NB4 (cell line): Measurements from ENCODE around the gene ENOX1.

Source experiments
- MYC ChIP-seq: IDR thresholded peaks from 2 replicates; pipeline ENCODE4 v1.6.1; 2011; ENCODE audit warnings: low read depth, low read length
- POLR2A ChIP-seq: IDR thresholded peaks from 2 replicates; pipeline ENCODE4 v1.6.1; 2011; ENCODE audit warnings: mild to moderate bottlenecking; ENCODE audit not compliant: insufficient read length; ENCODE audit errors: extremely low read depth
- TF ChIP-seq, protein P1 (sequence below): IDR thresholded peaks from one replicate; pipeline ENCODE4 v1.5.1; 2012; ENCODE audit warnings: low read depth, low read length

DNA sequence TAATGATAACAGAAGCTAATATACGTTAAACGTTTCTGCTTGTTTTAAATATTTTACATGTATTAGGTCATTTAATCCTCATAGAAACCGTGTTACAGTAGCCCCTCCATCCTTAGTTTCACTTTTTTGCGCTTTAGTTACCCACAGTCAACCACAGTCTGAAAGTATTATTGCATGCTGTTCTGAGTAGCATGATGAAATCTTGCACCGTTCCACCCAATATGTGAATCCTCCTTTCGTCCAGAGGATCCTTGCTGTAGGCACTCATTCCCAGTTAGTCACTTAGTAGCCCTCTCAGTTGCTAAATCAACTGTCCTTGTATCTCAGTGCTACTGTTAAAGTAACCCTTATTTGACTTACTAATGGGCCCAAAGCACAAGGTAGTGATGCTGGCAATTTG lies 257.8 kb downstream of the ENOX1 start:
- TF ChIP-seq, protein P1, sequence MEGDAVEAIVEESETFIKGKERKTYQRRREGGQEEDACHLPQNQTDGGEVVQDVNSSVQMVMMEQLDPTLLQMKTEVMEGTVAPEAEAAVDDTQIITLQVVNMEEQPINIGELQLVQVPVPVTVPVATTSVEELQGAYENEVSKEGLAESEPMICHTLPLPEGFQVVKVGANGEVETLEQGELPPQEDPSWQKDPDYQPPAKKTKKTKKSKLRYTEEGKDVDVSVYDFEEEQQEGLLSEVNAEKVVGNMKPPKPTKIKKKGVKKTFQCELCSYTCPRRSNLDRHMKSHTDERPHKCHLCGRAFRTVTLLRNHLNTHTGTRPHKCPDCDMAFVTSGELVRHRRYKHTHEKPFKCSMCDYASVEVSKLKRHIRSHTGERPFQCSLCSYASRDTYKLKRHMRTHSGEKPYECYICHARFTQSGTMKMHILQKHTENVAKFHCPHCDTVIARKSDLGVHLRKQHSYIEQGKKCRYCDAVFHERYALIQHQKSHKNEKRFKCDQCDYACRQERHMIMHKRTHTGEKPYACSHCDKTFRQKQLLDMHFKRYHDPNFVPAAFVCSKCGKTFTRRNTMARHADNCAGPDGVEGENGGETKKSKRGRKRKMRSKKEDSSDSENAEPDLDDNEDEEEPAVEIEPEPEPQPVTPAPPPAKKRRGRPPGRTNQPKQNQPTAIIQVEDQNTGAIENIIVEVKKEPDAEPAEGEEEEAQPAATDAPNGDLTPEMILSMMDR, result no peak
- TF ChIP-seq POLR2A (no peak), MYC (no peak)
